DND-41 (cell line): Measurements from ENCODE around the gene MAN1A1.

Source experiments
- ATAC-seq: fragments of 200-7000 bp; cut with Tn5 transposase; 3 replicates; pipeline ENCODE4 v1.9.1; 2021; ENCODE audit warnings: low read depth; ENCODE audit not compliant: insufficient read depth
- DNase-seq: peaks from one replicate; pipeline ENCODE4 v3.0.0-alpha.2; 2020
- H2AFZ ChIP-seq: 2 replicates; pipeline ENCODE4 v1.6.0; 2012; ENCODE audit warnings: low read depth, low read length
- H3K27ac ChIP-seq: 2 replicates; pipeline ENCODE4 v1.5.1; 2012; ENCODE audit warnings: low read length, inconsistent platforms
- H3K27me3 ChIP-seq: fragments of 200-600 bp; sonication (generic); 2 replicates; pipeline ENCODE4 v1.6.0; 2012; ENCODE audit warnings: low read length, mild to moderate bottlenecking, inconsistent platforms; ENCODE audit not compliant: insufficient read depth, poor library complexity
- H3K36me3 ChIP-seq: 2 replicates; pipeline ENCODE4 v1.5.1; 2012; ENCODE audit warnings: low read length, inconsistent platforms; ENCODE audit not compliant: insufficient read depth
- H3K4me1 ChIP-seq: 2 replicates; pipeline ENCODE4 v1.5.1; 2012; ENCODE audit warnings: mild to moderate bottlenecking, low read length; ENCODE audit not compliant: insufficient read depth
- H3K4me2 ChIP-seq: 2 replicates; pipeline ENCODE4 v1.6.0; 2012; ENCODE audit warnings: mild to moderate bottlenecking, moderate library complexity, low read length, inconsistent platforms; ENCODE audit not compliant: insufficient read depth
- H3K4me3 ChIP-seq, 2 experiments: fragments of 200-600 bp in 1 of 2; shearing (Covaris generic) in 1 of 2; 2 replicates each; pipeline ENCODE4 v1.5.1; 2012 to 2016; ENCODE audit warnings: inconsistent platforms in 2 of 2, low read length in 2 of 2, mild to moderate bottlenecking in 2 of 2, low read depth in 1 of 2, moderate library complexity in 1 of 2
- H3K79me2 ChIP-seq: 2 replicates; pipeline ENCODE4 v1.6.0; 2012; ENCODE audit warnings: low read length, inconsistent platforms; ENCODE audit not compliant: insufficient read depth
- H3K9ac ChIP-seq: 2 replicates; pipeline ENCODE4 v1.6.0; 2012; ENCODE audit warnings: low read depth, mild to moderate bottlenecking, inconsistent platforms, low read length, moderate library complexity
- H3K9me3 ChIP-seq: 2 replicates; pipeline ENCODE4 v1.5.1; 2012; ENCODE audit warnings: low read length, moderate library complexity, mild to moderate bottlenecking, inconsistent platforms; ENCODE audit not compliant: insufficient read depth, severe bottlenecking
- H4K20me1 ChIP-seq: 2 replicates; pipeline ENCODE4 v1.6.0; 2012; ENCODE audit warnings: low read length; ENCODE audit not compliant: insufficient read depth
- CTCF ChIP-seq: IDR thresholded peaks from 2 replicates; pipeline ENCODE4 v1.5.1; 2012; ENCODE audit warnings: borderline replicate concordance, low read length, moderate library complexity, mild to moderate bottlenecking; ENCODE audit not compliant: poor library complexity, severe bottlenecking; ENCODE audit errors: extremely low read depth
- EZH2 ChIP-seq: IDR thresholded peaks from 3 replicates; pipeline ENCODE4 v1.6.1; 2012; ENCODE audit warnings: borderline replicate concordance, low read depth, mild to moderate bottlenecking, moderate library complexity, low read length, inconsistent platforms; ENCODE audit not compliant: severe bottlenecking

Gene MAN1A1

GRCh38 chr6:119207327-119207726 is 142.2 kb downstream of the MAN1A1 start:
- no peak overlapping the region for H2AFZ ChIP-seq
- H3K36me3 ChIP-seq = peaks cover 12% of the 10 kb centered on the region; the same call in 1 of the 2 replicates
- no peaks in the 10 kb centered on the region for H4K20me1 ChIP-seq
- no peaks in the 10 kb centered on the region for H3K79me2 ChIP-seq
- no peak overlapping the region for H3K4me3 ChIP-seq
- H3K27ac ChIP-seq = no peak overlapping the region
- DNase-seq (no peak), ATAC-seq (no peak)
- no peaks in the 10 kb centered on the region for H3K9me3 ChIP-seq
- H3K27me3 ChIP-seq = no peaks in the 10 kb centered on the region
- H3K4me2 ChIP-seq = no peak overlapping the region
- TF ChIP-seq CTCF (no peak), EZH2 (no peak)
- no peak overlapping the region for H3K9ac ChIP-seq
- no peaks in the 10 kb centered on the region for H3K4me1 ChIP-seq

GRCh38 chr6:119205911-119206618 is 143.5 kb downstream of the MAN1A1 start:
- TF ChIP-seq EZH2 (no peak), CTCF (no peak)
- H2AFZ ChIP-seq = no peak overlapping the region
- H3K79me2 ChIP-seq = no peaks in the 10 kb centered on the region
- ATAC-seq (no peak), DNase-seq (no peak)
- no peaks in the 10 kb centered on the region for H3K27me3 ChIP-seq
- peaks cover 16% of the 10 kb centered on the region; the same call in 1 of the 2 replicates for H3K36me3 ChIP-seq
- no peaks in the 10 kb centered on the region for H3K9me3 ChIP-seq
- no peak overlapping the region for H3K4me2 ChIP-seq
- H3K4me3 ChIP-seq = no peak overlapping the region
- H4K20me1 ChIP-seq = no peaks in the 10 kb centered on the region
- no peak overlapping the region for H3K9ac ChIP-seq
- no peaks in the 10 kb centered on the region for H3K4me1 ChIP-seq
- no peak overlapping the region for H3K27ac ChIP-seq

- Histone ChIP-seq H3K9ac (no peak overlapping the region), H3K79me2 (no peaks in the 10 kb centered on the region), H2AFZ (no peak overlapping the region), H3K9me3 (no peaks in the 10 kb centered on the region), H3K27me3 (no peaks in the 10 kb centered on the region), H3K4me3 (no peak overlapping the region), H3K4me1 (no peaks in the 10 kb centered on the region), H4K20me1 (no peaks in the 10 kb centered on the region), H3K27ac (no peak overlapping the region), H3K4me2 (no peak overlapping the region), H3K36me3 (peaks cover 16% of the 10 kb centered on the region; the same call in 1 of the 2 replicates)
- ATAC-seq (no peak), DNase-seq (no peak)
- no peak for TF ChIP-seq CTCF
- TF ChIP-seq EZH2 = no peak
Measured at GRCh38 chr6:119204719-119205118, 144.8 kb downstream of the MAN1A1 start.
